HL-60 (cell line): ENCODE results near the gene ACVR1B.

Experiments used
- DNase-seq, 2 experiments: peaks; one replicate each; pipeline ENCODE4 v3.0.0-alpha.2; 2010 to 2020; ENCODE audit warnings: low read depth in 1 of 2, low spot score in 1 of 2
- H3K27ac ChIP-seq: fragments of 250-450 bp; sonication (Bioruptor Pico); replicated peaks from 2 replicates; pipeline ENCODE4 v1.5.1; 2020; ENCODE audit warnings: mild to moderate bottlenecking, moderate library complexity
- H3K27me3 ChIP-seq: fragments of 250-450 bp; sonication (Bioruptor Pico); 2 replicates; pipeline ENCODE4 v1.5.1; 2021; ENCODE audit warnings: mild to moderate bottlenecking, moderate library complexity; ENCODE audit not compliant: insufficient read depth, poor library complexity, severe bottlenecking
- H3K4me3 ChIP-seq: replicated peaks from 2 replicates; pipeline ENCODE4 v1.5.1; 2011; ENCODE audit warnings: mild to moderate bottlenecking, control low read depth, low read length; ENCODE audit not compliant: insufficient read depth
- GABPA ChIP-seq: IDR thresholded peaks from 2 replicates; pipeline ENCODE4 v1.6.1; 2012; ENCODE audit warnings: low read depth
- POLR2AphosphoS5 ChIP-seq: IDR thresholded peaks from 2 replicates; pipeline ENCODE4 v1.6.1; 2012; ENCODE audit warnings: low read depth
- SPI1 ChIP-seq: IDR thresholded peaks from 2 replicates; pipeline ENCODE4 v1.6.1; 2012; ENCODE audit warnings: low read depth, mild to moderate bottlenecking, borderline replicate concordance
- TF ChIP-seq, protein P1 (sequence below): IDR thresholded peaks from 2 replicates; pipeline ENCODE4 v1.6.1; 2012; ENCODE audit warnings: low read depth; ENCODE audit not compliant: insufficient replicate concordance
- TF ChIP-seq, protein P2 (sequence below): IDR thresholded peaks from one replicate; pipeline ENCODE4 v1.5.1; 2011; ENCODE audit warnings: low read length, control low read depth, inconsistent platforms; ENCODE audit not compliant: insufficient read depth

ACVR1B gene

DNA sequence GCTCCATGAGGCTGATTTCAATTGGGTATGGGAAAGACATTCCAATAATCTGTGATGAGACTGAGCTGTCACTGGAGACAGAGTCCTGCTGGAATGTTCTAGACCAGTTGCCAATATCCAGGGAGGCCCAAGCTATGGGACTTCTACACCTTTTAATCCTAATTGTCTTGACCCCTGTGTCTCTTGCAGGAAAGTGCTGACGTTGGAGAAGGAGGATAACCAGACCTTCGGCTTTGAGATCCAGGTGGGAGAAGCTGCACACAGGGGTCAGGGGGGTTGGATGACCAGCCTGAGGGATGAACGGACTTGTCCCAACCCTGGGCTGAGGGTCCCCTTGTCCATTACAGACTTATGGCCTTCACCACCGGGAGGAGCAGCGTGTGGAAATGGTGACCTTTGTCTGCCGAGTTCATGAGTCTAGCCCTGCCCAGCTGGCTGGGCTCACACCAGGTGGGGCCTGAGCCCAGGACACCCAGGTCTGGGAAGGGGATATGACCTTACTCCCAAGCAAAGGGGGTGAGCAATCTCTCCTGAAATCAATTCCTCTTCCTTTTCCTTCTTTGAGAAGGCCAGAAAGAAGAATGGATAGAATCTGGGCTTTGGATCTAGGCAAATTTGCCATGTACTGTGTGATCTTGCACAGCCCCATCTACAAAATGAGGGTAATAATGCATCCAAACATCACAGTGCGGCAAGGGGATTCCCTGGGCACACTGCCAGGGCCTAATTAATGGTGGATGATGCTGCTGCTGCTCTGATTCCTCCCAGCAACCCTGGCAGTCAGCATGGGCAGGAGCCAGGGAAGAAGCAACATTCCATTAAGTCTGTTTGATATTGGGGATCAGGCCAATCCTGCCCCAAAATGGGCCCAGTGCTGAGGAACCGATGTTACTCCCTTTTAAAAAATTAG, 59.4 kb downstream of the ACVR1B start:
- no peak overlapping the region for H3K4me3 ChIP-seq
- H3K27me3 ChIP-seq: peaks cover 23% of the 10 kb centered on the region
- H3K27ac ChIP-seq: no peak overlapping the region
- TF ChIP-seq SPI1: no peak
- TF ChIP-seq, protein P1, sequence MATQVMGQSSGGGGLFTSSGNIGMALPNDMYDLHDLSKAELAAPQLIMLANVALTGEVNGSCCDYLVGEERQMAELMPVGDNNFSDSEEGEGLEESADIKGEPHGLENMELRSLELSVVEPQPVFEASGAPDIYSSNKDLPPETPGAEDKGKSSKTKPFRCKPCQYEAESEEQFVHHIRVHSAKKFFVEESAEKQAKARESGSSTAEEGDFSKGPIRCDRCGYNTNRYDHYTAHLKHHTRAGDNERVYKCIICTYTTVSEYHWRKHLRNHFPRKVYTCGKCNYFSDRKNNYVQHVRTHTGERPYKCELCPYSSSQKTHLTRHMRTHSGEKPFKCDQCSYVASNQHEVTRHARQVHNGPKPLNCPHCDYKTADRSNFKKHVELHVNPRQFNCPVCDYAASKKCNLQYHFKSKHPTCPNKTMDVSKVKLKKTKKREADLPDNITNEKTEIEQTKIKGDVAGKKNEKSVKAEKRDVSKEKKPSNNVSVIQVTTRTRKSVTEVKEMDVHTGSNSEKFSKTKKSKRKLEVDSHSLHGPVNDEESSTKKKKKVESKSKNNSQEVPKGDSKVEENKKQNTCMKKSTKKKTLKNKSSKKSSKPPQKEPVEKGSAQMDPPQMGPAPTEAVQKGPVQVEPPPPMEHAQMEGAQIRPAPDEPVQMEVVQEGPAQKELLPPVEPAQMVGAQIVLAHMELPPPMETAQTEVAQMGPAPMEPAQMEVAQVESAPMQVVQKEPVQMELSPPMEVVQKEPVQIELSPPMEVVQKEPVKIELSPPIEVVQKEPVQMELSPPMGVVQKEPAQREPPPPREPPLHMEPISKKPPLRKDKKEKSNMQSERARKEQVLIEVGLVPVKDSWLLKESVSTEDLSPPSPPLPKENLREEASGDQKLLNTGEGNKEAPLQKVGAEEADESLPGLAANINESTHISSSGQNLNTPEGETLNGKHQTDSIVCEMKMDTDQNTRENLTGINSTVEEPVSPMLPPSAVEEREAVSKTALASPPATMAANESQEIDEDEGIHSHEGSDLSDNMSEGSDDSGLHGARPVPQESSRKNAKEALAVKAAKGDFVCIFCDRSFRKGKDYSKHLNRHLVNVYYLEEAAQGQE: no peak
- DNase-seq: no peak

DNA sequence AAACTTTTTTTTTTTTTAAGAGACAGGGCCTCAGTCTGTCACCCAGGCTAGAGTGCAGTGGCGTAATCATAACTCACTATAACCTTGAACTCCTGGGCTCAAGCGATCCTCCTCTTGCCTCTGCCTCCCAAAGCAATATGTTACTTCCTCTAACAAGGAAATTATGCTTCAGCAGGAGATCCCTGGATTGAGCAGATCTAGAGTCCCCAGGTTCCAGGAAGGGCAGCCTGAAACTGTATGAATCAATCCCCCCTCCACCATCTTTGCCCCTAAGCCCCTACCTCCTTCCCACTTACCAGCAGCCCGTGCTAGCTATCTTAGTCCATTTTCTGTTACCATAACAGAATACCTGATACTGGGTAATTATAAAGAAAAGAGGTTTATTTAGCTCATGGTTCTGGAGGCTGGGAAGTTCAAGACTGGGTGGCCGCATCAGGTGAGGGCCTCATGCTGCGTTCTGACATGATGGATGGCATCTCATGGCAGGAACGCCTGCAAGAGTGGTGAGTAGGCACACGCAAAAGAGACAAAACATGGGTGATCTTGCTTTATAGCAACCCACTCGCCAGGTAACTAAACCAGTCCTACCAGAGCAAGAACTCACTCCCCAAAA, 60.2 kb downstream of the ACVR1B start:
- no peak overlapping the region for H3K27ac ChIP-seq
- H3K4me3 ChIP-seq: no peak overlapping the region
- peaks cover 16% of the 10 kb centered on the region for H3K27me3 ChIP-seq
- DNase-seq: no peak
- TF ChIP-seq, protein P1: no peak
- TF ChIP-seq GABPA: no peak
- no peak for TF ChIP-seq SPI1
- TF ChIP-seq, protein P2, sequence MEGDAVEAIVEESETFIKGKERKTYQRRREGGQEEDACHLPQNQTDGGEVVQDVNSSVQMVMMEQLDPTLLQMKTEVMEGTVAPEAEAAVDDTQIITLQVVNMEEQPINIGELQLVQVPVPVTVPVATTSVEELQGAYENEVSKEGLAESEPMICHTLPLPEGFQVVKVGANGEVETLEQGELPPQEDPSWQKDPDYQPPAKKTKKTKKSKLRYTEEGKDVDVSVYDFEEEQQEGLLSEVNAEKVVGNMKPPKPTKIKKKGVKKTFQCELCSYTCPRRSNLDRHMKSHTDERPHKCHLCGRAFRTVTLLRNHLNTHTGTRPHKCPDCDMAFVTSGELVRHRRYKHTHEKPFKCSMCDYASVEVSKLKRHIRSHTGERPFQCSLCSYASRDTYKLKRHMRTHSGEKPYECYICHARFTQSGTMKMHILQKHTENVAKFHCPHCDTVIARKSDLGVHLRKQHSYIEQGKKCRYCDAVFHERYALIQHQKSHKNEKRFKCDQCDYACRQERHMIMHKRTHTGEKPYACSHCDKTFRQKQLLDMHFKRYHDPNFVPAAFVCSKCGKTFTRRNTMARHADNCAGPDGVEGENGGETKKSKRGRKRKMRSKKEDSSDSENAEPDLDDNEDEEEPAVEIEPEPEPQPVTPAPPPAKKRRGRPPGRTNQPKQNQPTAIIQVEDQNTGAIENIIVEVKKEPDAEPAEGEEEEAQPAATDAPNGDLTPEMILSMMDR: no peak
- TF ChIP-seq POLR2AphosphoS5: no peak

DNA sequence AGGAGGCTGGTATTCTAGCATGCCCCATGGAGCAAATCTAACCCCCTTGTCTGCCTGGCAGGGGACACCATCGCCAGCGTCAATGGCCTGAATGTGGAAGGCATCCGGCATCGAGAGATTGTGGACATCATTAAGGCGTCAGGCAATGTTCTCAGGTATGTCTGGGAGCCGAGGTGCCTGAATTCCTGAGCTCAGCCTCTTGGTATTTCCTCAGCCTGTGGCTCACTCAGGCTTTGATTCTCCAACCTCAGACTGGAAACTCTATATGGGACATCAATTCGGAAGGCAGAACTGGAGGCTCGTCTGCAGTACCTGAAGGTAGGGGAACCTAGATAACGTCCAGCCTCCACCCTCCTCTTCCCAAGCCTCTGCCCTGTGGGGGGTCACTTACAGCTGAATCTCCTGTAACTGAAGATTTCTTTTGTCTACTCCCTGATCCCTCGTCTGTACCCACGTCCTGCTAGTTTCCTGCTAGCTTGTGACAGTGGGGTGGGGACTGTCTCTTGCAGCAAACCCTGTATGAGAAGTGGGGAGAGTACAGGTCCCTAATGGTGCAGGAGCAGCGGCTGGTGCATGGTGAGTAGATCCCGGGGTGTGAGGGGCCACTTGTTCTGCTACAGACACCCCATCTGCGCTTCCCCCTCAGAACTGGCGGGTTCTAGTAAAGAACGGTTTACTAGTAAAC, 62.3 kb downstream of the ACVR1B start:
- Histone ChIP-seq H3K4me3 (no peak overlapping the region), H3K27ac (no peak overlapping the region), H3K27me3 (peaks cover 2% of the 10 kb centered on the region)
- TF ChIP-seq SPI1 (no peak), GABPA (no peak), POLR2AphosphoS5 (no peak)
- TF ChIP-seq, protein P2: no peak
- TF ChIP-seq, protein P1: no peak
- no peak for DNase-seq
